Measurements from ENCODE around the gene CMYA5. TPM values are rescaled to one million over a fixed set of nuclear protein-coding genes. Genes with fewer than 3 reads are reported as not detected.

The CMYA5 gene
- total RNA-seq, 1 experiment from 2014 or later: 0.15 TPM

GRCh38 chr5:79756076-79756475, 66.4 kb downstream of the CMYA5 start:
- no TSS peak for BruUV-seq (replicated peaks)
- no peak for ATAC-seq
- TF ChIP-seq EZH2phosphoT487 (IDR thresholded peaks at IDR 0.05; ENCODE audit: borderline replicate concordance, low read length): no peak
- TF ChIP-seq CTCF (conservative IDR thresholded peaks at IDR 0.05; ENCODE audit: low read depth, low read length): no peak
- TF ChIP-seq EZH2 (IDR thresholded peaks at IDR 0.05; ENCODE audit: low read length, unreplicated experiment): no peak
- intact Hi-C loops (cut with micrococcal nuclease): no loop called here
- H3K36me3 ChIP-seq (ENCODE audit: low read depth, low read length): no peaks in the 10 kb centered on the region
- H3K27ac ChIP-seq (ENCODE audit: low read length): no peak overlapping the region
- no peaks in the 10 kb centered on the region for H3K9me2 ChIP-seq (replicated peaks; ENCODE audit: low read length)
- no peaks in the 10 kb centered on the region for H3K79me2 ChIP-seq (ENCODE audit: low read length)
- H3F3A ChIP-seq (ENCODE audit: low read length, unreplicated experiment): no peaks in the 10 kb centered on the region
- ChIA-PET CTCF (no interaction called here), POLR2A (ENCODE audit: unreplicated experiment) (no interaction called here)
- no peak overlapping the region for H3K4me3 ChIP-seq (ENCODE audit: low read length)
- DNase-seq: no peak
- H3K9me3 ChIP-seq (ENCODE audit: low read length): no peaks in the 10 kb centered on the region
- no peak overlapping the region for H2AFZ ChIP-seq (ENCODE audit: low read length)
- H3K4me2 ChIP-seq (ENCODE audit: low read length): no peak overlapping the region
- H4K20me1 ChIP-seq (ENCODE audit: low read length): no peaks in the 10 kb centered on the region
- H3K27me3 ChIP-seq (ENCODE audit: low read length): peaks cover 36% of the 10 kb centered on the region
- no peak overlapping the region for H3K9ac ChIP-seq (ENCODE audit: low read length)
- no peaks in the 10 kb centered on the region for H3K4me1 ChIP-seq (ENCODE audit: insufficient read depth, low read length)

GRCh38 chr5:79759436-79759835, 69.8 kb downstream of the CMYA5 start:
- peak; percentile 86 for ATAC-seq
- H3K4me2 ChIP-seq (ENCODE audit: low read length): no peak overlapping the region
- H3F3A ChIP-seq (ENCODE audit: low read length, unreplicated experiment): no peaks in the 10 kb centered on the region
- no TSS peak for BruUV-seq (replicated peaks)
- no peaks in the 10 kb centered on the region for H3K79me2 ChIP-seq (ENCODE audit: low read length)
- POLR2A ChIA-PET (ENCODE audit: unreplicated experiment): no interaction called here
- no peak overlapping the region for H3K4me3 ChIP-seq (ENCODE audit: low read length)
- H3K4me1 ChIP-seq (ENCODE audit: insufficient read depth, low read length): no peaks in the 10 kb centered on the region
- H3K36me3 ChIP-seq (ENCODE audit: low read depth, low read length): no peaks in the 10 kb centered on the region
- H3K27ac ChIP-seq (ENCODE audit: low read length): no peak overlapping the region
- H3K27me3 ChIP-seq (ENCODE audit: low read length): peaks cover 6% of the 10 kb centered on the region; the same call in 1 of the 2 replicates
- intact Hi-C loops (cut with micrococcal nuclease): no loop called here
- H3K9ac ChIP-seq (ENCODE audit: low read length): no peak overlapping the region
- H4K20me1 ChIP-seq (ENCODE audit: low read length): no peaks in the 10 kb centered on the region
- no peaks in the 10 kb centered on the region for H3K9me3 ChIP-seq (ENCODE audit: low read length)
- no peak overlapping the region for H2AFZ ChIP-seq (ENCODE audit: low read length)
- peak; percentile 44 for DNase-seq
- CTCF ChIA-PET: no interaction called here
- no peak for TF ChIP-seq CTCF (conservative IDR thresholded peaks at IDR 0.05; ENCODE audit: low read depth, low read length)
- no peak for TF ChIP-seq EZH2phosphoT487 (IDR thresholded peaks at IDR 0.05; ENCODE audit: borderline replicate concordance, low read length)
- TF ChIP-seq EZH2 (IDR thresholded peaks at IDR 0.05; ENCODE audit: low read length, unreplicated experiment): no peak
- no peaks in the 10 kb centered on the region for H3K9me2 ChIP-seq (replicated peaks; ENCODE audit: low read length)

GRCh38 chr5:79759848-79760247, 70.2 kb downstream of the CMYA5 start:
- TF ChIP-seq EZH2phosphoT487 (IDR thresholded peaks at IDR 0.05; ENCODE audit: borderline replicate concordance, low read length): no peak
- TF ChIP-seq CTCF (conservative IDR thresholded peaks at IDR 0.05; ENCODE audit: low read depth, low read length): no peak
- no peak for TF ChIP-seq EZH2 (IDR thresholded peaks at IDR 0.05; ENCODE audit: low read length, unreplicated experiment)
- no peaks in the 10 kb centered on the region for H3F3A ChIP-seq (ENCODE audit: low read length, unreplicated experiment)
- H3K27ac ChIP-seq (ENCODE audit: low read length): no peak overlapping the region
- no peaks in the 10 kb centered on the region for H3K9me2 ChIP-seq (replicated peaks; ENCODE audit: low read length)
- no TSS peak for BruUV-seq (replicated peaks)
- intact Hi-C loops (cut with micrococcal nuclease): no loop called here
- POLR2A ChIA-PET (ENCODE audit: unreplicated experiment): no interaction called here
- H3K36me3 ChIP-seq (ENCODE audit: low read depth, low read length): no peaks in the 10 kb centered on the region
- CTCF ChIA-PET: no interaction called here
- H3K4me2 ChIP-seq (ENCODE audit: low read length): no peak overlapping the region
- H2AFZ ChIP-seq (ENCODE audit: low read length): no peak overlapping the region
- ATAC-seq: no peak
- H4K20me1 ChIP-seq (ENCODE audit: low read length): no peaks in the 10 kb centered on the region
- no peaks in the 10 kb centered on the region for H3K9me3 ChIP-seq (ENCODE audit: low read length)
- no peak for DNase-seq
- H3K27me3 ChIP-seq (ENCODE audit: low read length): 0 out of 2 replicates have a peak, but pooled peaks cover 2% of the 10 kb centered on the region
- H3K4me1 ChIP-seq (ENCODE audit: insufficient read depth, low read length): no peaks in the 10 kb centered on the region
- H3K4me3 ChIP-seq (ENCODE audit: low read length): no peak overlapping the region
- H3K79me2 ChIP-seq (ENCODE audit: low read length): no peaks in the 10 kb centered on the region
- H3K9ac ChIP-seq (ENCODE audit: low read length): no peak overlapping the region
